Fibroblast of lung (primary cell): ENCODE results near the gene SLC18B1. TPM values are rescaled to one million over a fixed set of nuclear protein-coding genes. Genes with fewer than 3 reads are reported as not detected.

Source experiments
- DNase-seq, 2 donors: peaks; one replicate each; pipeline versions ENCODE4 v3.0.0 to v3.0.0-alpha.2; 2010; ENCODE audit warnings: low read depth in 2 of 2
- H2AFZ ChIP-seq: 2 replicates; pipeline ENCODE4 v1.5.1; 2012; ENCODE audit warnings: low read length, control low read depth, inconsistent platforms
- H3K27ac ChIP-seq: 2 replicates; pipeline ENCODE4 v1.5.1; 2011; ENCODE audit warnings: low read length, control low read depth; ENCODE audit not compliant: insufficient read depth
- H3K27me3 ChIP-seq: 2 replicates; pipeline ENCODE4 v1.5.1; 2011; ENCODE audit warnings: mild to moderate bottlenecking, low read length; ENCODE audit not compliant: control insufficient read depth, insufficient read depth
- H3K36me3 ChIP-seq: 2 replicates; pipeline ENCODE4 v1.5.1; 2011; ENCODE audit warnings: low read length; ENCODE audit not compliant: control insufficient read depth, insufficient read depth
- H3K4me1 ChIP-seq: 2 replicates; pipeline ENCODE4 v1.5.1; 2011; ENCODE audit warnings: low read length; ENCODE audit not compliant: control insufficient read depth, insufficient read depth; ENCODE audit errors: extremely low read depth
- H3K4me2 ChIP-seq: 2 replicates; pipeline ENCODE4 v1.5.1; 2011; ENCODE audit warnings: low read length, control low read depth; ENCODE audit not compliant: insufficient read depth; ENCODE audit errors: extremely low read depth
- H3K4me3 ChIP-seq, 4 experiments: fragments of 200-600 bp in 1 of 4; sonication (generic) in 1 of 4; replicated peaks in 1 of 4; 2 replicates each; pipeline ENCODE4 v1.5.1; 2011 to 2016; ENCODE audit warnings: low read length in 4 of 4, low read depth in 3 of 4, mild to moderate bottlenecking in 3 of 4, control low read depth in 2 of 4, inconsistent platforms in 1 of 4, mixed read lengths in 1 of 4; ENCODE audit not compliant: insufficient read depth in 1 of 4; ENCODE audit errors: control extremely low read depth in 1 of 4
- H3K79me2 ChIP-seq: 2 replicates; pipeline ENCODE4 v1.5.1; 2012; ENCODE audit warnings: mild to moderate bottlenecking, low read length, inconsistent platforms; ENCODE audit not compliant: control insufficient read depth, insufficient read depth
- H3K9ac ChIP-seq: 2 replicates; pipeline ENCODE4 v1.5.1; 2011; ENCODE audit warnings: mild to moderate bottlenecking, low read length, control low read depth; ENCODE audit not compliant: insufficient read depth
- H3K9me3 ChIP-seq: 2 replicates; pipeline ENCODE4 v1.5.1; 2012; ENCODE audit warnings: low read depth, low read length; ENCODE audit not compliant: control insufficient read depth, insufficient read depth
- H4K20me1 ChIP-seq: 2 replicates; pipeline ENCODE4 v1.5.1; 2011; ENCODE audit warnings: low read length; ENCODE audit not compliant: control insufficient read depth, insufficient read depth; ENCODE audit errors: extremely low read depth
- EZH2 ChIP-seq: IDR thresholded peaks from 2 replicates; pipeline ENCODE4 v1.5.1; 2012; ENCODE audit warnings: low read length, control low read depth, mild to moderate bottlenecking; ENCODE audit errors: missing control alignments
- polyA plus RNA-seq, 2 donors: library from polyadenylated mRNA; depleted of rRNA in 1 of 2; stranded (reverse) in 1 of 2; unstranded in 1 of 2; fragments of >200 nt; gene quantifications; 2 replicates each; pipeline ENCODE4 v1.2.1, GENCODE V29; 2011 to 2012; ENCODE audit warnings: missing spikeins in 1 of 2
- total RNA-seq: library from RNA; depleted of rRNA; stranded (reverse); fragments of >200 nt; gene quantifications from 2 replicates; pipeline ENCODE4 v1.2.1, GENCODE V29; 2014
- TF ChIP-seq, protein P1 (sequence below), 2 donors: IDR thresholded peaks in 1 of 2; conservative IDR thresholded peaks in 1 of 2; 1 replicate in 1 of 2; 2 replicates in 1 of 2; pipeline ENCODE4 v1.5.1; 2011 to 2012; ENCODE audit warnings: low read length in 2 of 2, control low read depth in 1 of 2, inconsistent platforms in 1 of 2, low read depth in 1 of 2, mild to moderate bottlenecking in 1 of 2

Gene SLC18B1
- total and polyA plus RNA-seq, 2 donors (not counting 1 experiment from before 2014, with no cell fraction given): 4.9 to 8.1 TPM

- no peaks in the 10 kb centered on the region for H3K79me2 ChIP-seq
- H3K27me3 ChIP-seq: no peaks in the 10 kb centered on the region
- H3K4me1 ChIP-seq: peaks cover 2% of the 10 kb centered on the region
- TF ChIP-seq EZH2: no peak
- TF ChIP-seq, protein P1, sequence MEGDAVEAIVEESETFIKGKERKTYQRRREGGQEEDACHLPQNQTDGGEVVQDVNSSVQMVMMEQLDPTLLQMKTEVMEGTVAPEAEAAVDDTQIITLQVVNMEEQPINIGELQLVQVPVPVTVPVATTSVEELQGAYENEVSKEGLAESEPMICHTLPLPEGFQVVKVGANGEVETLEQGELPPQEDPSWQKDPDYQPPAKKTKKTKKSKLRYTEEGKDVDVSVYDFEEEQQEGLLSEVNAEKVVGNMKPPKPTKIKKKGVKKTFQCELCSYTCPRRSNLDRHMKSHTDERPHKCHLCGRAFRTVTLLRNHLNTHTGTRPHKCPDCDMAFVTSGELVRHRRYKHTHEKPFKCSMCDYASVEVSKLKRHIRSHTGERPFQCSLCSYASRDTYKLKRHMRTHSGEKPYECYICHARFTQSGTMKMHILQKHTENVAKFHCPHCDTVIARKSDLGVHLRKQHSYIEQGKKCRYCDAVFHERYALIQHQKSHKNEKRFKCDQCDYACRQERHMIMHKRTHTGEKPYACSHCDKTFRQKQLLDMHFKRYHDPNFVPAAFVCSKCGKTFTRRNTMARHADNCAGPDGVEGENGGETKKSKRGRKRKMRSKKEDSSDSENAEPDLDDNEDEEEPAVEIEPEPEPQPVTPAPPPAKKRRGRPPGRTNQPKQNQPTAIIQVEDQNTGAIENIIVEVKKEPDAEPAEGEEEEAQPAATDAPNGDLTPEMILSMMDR (conservative IDR thresholded peaks at IDR 0.05 in 1 of 2, IDR thresholded peaks at IDR 0.05 in 1 of 2; ENCODE audit: low read depth in 1 of 2, low read length in 2 of 2): no peak
- H3K9ac ChIP-seq: no peak overlapping the region
- no peaks in the 10 kb centered on the region for H4K20me1 ChIP-seq
- no peak overlapping the region for H2AFZ ChIP-seq
- no peak overlapping the region for H3K27ac ChIP-seq
- H3K4me2 ChIP-seq: no peak overlapping the region
- no peaks in the 10 kb centered on the region for H3K36me3 ChIP-seq
- no peaks in the 10 kb centered on the region for H3K9me3 ChIP-seq
- no peak overlapping the region for H3K4me3 ChIP-seq
- peak in 1 of 2 donors; percentile 21 for DNase-seq
Measured at GRCh38 chr6:132736239-132736638, 62.2 kb downstream of the SLC18B1 start.

- Histone ChIP-seq H3K9ac (no peak overlapping the region), H3K9me3 (no peaks in the 10 kb centered on the region), H3K4me2 (no peak overlapping the region), H3K79me2 (no peaks in the 10 kb centered on the region), H3K4me3 (no peak overlapping the region), H3K27ac (no peak overlapping the region), H3K36me3 (no peaks in the 10 kb centered on the region), H2AFZ (no peak overlapping the region), H4K20me1 (no peaks in the 10 kb centered on the region), H3K27me3 (no peaks in the 10 kb centered on the region), H3K4me1 (peaks cover 4% of the 10 kb centered on the region)
- DNase-seq: peak; percentile 10 to 98
- no peak for TF ChIP-seq EZH2
- TF ChIP-seq, protein P1 (conservative IDR thresholded peaks at IDR 0.05 in 1 of 2, IDR thresholded peaks at IDR 0.05 in 1 of 2; ENCODE audit: low read depth in 1 of 2, low read length in 2 of 2): peak; percentile 50 to 69
Measured at GRCh38 chr6:132734694-132735236, 63.7 kb downstream of the SLC18B1 start.

- no peak for DNase-seq
Measured at GRCh38 chr6:132733814-132734213, 64.6 kb downstream of the SLC18B1 start.

More at GRCh38 chr6:132733814-132734213, 64.6 kb downstream of the SLC18B1 start:
- H3K27me3 ChIP-seq: no peaks in the 10 kb centered on the region
- no peaks in the 10 kb centered on the region for H3K79me2 ChIP-seq
- no peak overlapping the region for H3K27ac ChIP-seq
- no peak overlapping the region for H3K4me2 ChIP-seq
- no peaks in the 10 kb centered on the region for H3K9me3 ChIP-seq
- H2AFZ ChIP-seq: no peak overlapping the region
- H3K9ac ChIP-seq: no peak overlapping the region
- H3K4me1 ChIP-seq: peaks cover 4% of the 10 kb centered on the region
- no peak overlapping the region for H3K4me3 ChIP-seq
- no peak for TF ChIP-seq EZH2
- TF ChIP-seq, protein P1 (conservative IDR thresholded peaks at IDR 0.05 in 1 of 2, IDR thresholded peaks at IDR 0.05 in 1 of 2; ENCODE audit: low read depth in 1 of 2, low read length in 2 of 2): no peak
- H3K36me3 ChIP-seq: no peaks in the 10 kb centered on the region
- H4K20me1 ChIP-seq: no peaks in the 10 kb centered on the region
